HEK293T (cell line): ENCODE results near the gene MX1.

ENCODE experiments used
- CTCF ChIA-PET: fragments of 350-600 bp; formaldehyde crosslinking; extraction: SDS; loops from one replicate; lab custom pipeline; 2021; ENCODE audit warnings: antibody characterized with exemption, inconsistent platforms; lab: Yijun Ruan, JAX
- POLR2A ChIA-PET: fragments of 350-600 bp; formaldehyde crosslinking; extraction: SDS; loops from one replicate; lab custom pipeline; 2020; ENCODE audit warnings: antibody characterized with exemption, inconsistent platforms; lab: Yijun Ruan, JAX
- DNase-seq: peaks from one replicate; pipeline ENCODE4 v3.0.0; 2012; ENCODE audit warnings: mixed read lengths; ENCODE audit errors: extremely low spot score
- ARNT ChIP-seq: fragments of 450-650 bp; IDR thresholded peaks from 2 replicates; pipeline ENCODE4 v1.6.1; 2017; ENCODE audit warnings: mild to moderate bottlenecking
- BHLHE40 ChIP-seq: fragments of 450-650 bp; IDR thresholded peaks from 2 replicates; pipeline ENCODE4 v1.6.1; 2016; ENCODE audit warnings: mild to moderate bottlenecking, moderate library complexity, borderline replicate concordance
- CTBP1 ChIP-seq: fragments of 450-650 bp; IDR thresholded peaks from 2 replicates; pipeline ENCODE4 v1.6.1; 2016; ENCODE audit warnings: borderline replicate concordance
- ELF4 ChIP-seq: fragments of 450-650 bp; IDR thresholded peaks from 2 replicates; pipeline ENCODE4 v1.6.1; 2017; ENCODE audit warnings: antibody characterized with exemption
- FOXA1 ChIP-seq: fragments of 450-650 bp; IDR thresholded peaks from 2 replicates; pipeline ENCODE4 v1.6.1; 2016; ENCODE audit warnings: mild to moderate bottlenecking
- FOXK2 ChIP-seq: fragments of 450-650 bp; IDR thresholded peaks from 2 replicates; pipeline ENCODE4 v1.6.1; 2016; ENCODE audit warnings: mild to moderate bottlenecking
- FOXM1 ChIP-seq: fragments of 450-650 bp; IDR thresholded peaks from 2 replicates; pipeline ENCODE4 v1.6.1; 2017; ENCODE audit warnings: mild to moderate bottlenecking, borderline replicate concordance
- HDGF ChIP-seq: fragments of 450-650 bp; IDR thresholded peaks from 2 replicates; pipeline ENCODE4 v1.6.1; 2017; ENCODE audit warnings: antibody characterized with exemption, borderline replicate concordance
- L3MBTL2 ChIP-seq: fragments of 450-650 bp; conservative IDR thresholded peaks from 2 replicates; pipeline ENCODE4 v1.6.1; 2016; ENCODE audit warnings: mild to moderate bottlenecking
- LEF1 ChIP-seq: fragments of 450-650 bp; IDR thresholded peaks from 2 replicates; pipeline ENCODE4 v1.6.1; 2017; ENCODE audit warnings: mild to moderate bottlenecking, borderline replicate concordance
- NFRKB ChIP-seq: fragments of 450-650 bp; IDR thresholded peaks from 2 replicates; pipeline ENCODE4 v1.6.1; 2016; ENCODE audit warnings: mild to moderate bottlenecking, moderate library complexity
- SP1 ChIP-seq: fragments of 450-650 bp; IDR thresholded peaks from 2 replicates; pipeline ENCODE4 v1.6.1; 2017
- SUZ12 ChIP-seq: fragments of 450-650 bp; IDR thresholded peaks from 2 replicates; pipeline ENCODE4 v1.6.1; 2016; ENCODE audit warnings: mild to moderate bottlenecking
- TARDBP ChIP-seq: fragments of 450-650 bp; IDR thresholded peaks from 2 replicates; pipeline ENCODE4 v1.6.1; 2016
- ZNF384 ChIP-seq: fragments of 450-650 bp; IDR thresholded peaks from 2 replicates; pipeline ENCODE4 v1.6.1; 2016
- TF ChIP-seq, protein P1 (sequence below): fragments of 450-650 bp; IDR thresholded peaks from 2 replicates; pipeline ENCODE4 v1.6.1; 2016

Gene MX1

DNA sequence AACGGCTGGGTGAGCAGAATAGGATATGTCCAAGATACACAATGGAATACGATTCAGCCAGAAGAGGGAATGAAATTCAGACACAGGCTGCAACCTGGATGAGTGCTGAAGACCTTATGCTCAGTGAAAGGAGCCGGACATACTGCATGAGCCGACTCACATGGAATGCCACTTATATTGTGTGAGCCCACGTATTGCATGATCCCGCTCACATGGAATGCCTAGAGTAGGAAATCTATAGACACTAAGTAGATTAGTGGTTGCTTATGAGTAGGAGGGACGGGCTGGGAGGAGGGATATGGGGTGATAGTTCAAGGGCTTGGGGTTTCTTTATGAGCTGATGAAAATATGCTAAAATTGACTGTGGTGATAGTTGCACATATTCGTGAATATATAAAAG is 55.2 kb downstream of the MX1 start:
- no peak for TF ChIP-seq NFRKB
- no peak for TF ChIP-seq ARNT
- no peak for TF ChIP-seq ZNF384
- TF ChIP-seq BHLHE40 = no peak
- TF ChIP-seq LEF1 = no peak
- TF ChIP-seq, protein P1, sequence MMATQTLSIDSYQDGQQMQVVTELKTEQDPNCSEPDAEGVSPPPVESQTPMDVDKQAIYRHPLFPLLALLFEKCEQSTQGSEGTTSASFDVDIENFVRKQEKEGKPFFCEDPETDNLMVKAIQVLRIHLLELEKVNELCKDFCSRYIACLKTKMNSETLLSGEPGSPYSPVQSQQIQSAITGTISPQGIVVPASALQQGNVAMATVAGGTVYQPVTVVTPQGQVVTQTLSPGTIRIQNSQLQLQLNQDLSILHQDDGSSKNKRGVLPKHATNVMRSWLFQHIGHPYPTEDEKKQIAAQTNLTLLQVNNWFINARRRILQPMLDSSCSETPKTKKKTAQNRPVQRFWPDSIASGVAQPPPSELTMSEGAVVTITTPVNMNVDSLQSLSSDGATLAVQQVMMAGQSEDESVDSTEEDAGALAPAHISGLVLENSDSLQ = no peak
- TF ChIP-seq CTBP1 = no peak
- CTCF ChIA-PET = no interaction called here
- DNase-seq = no peak
- POLR2A ChIA-PET = no interaction called here

GRCh38 chr21:41482301-41482700 is 56.3 kb downstream of the MX1 start:
- POLR2A ChIA-PET = no interaction called here
- CTCF ChIA-PET = interaction anchor here (0.6 kb wide), 1 partner anchor 53 kb away, joined by 4 read pairs; no protein-coding TSS in a partner anchor
- TF ChIP-seq L3MBTL2 = no peak
- no peak for TF ChIP-seq CTBP1
- TF ChIP-seq SUZ12 = no peak
- TF ChIP-seq TARDBP = no peak
- TF ChIP-seq BHLHE40 = no peak
- TF ChIP-seq ELF4 = no peak
- no peak for TF ChIP-seq HDGF
- no peak for TF ChIP-seq FOXA1
- TF ChIP-seq, protein P1 = no peak
- no peak for TF ChIP-seq SP1
- no peak for TF ChIP-seq LEF1
- no peak for TF ChIP-seq ARNT
- no peak for TF ChIP-seq NFRKB
- TF ChIP-seq FOXM1 = no peak
- no peak for TF ChIP-seq FOXK2
- no peak for TF ChIP-seq ZNF384
- DNase-seq = no peak

- no peak for TF ChIP-seq TARDBP
- no peak for TF ChIP-seq CTBP1
- TF ChIP-seq, protein P1 = no peak
- TF ChIP-seq FOXK2 = no peak
- ChIA-PET CTCF (no interaction called here), POLR2A (no interaction called here)
- DNase-seq = no peak
Measured at GRCh38 chr21:41482980-41483379, 56.9 kb downstream of the MX1 start.

GRCh38 chr21:41483415-41483814 is 57.4 kb downstream of the MX1 start:
- ChIA-PET POLR2A (no interaction called here), CTCF (no interaction called here)
- DNase-seq = no peak
- TF ChIP-seq ZNF384 = no peak
- no peak for TF ChIP-seq FOXM1
- TF ChIP-seq TARDBP = no peak
- no peak for TF ChIP-seq ARNT
- TF ChIP-seq SUZ12 = no peak
- no peak for TF ChIP-seq BHLHE40
- TF ChIP-seq, protein P1 = no peak
- TF ChIP-seq CTBP1 = no peak

- TF ChIP-seq, protein P1 = no peak
- no peak for TF ChIP-seq NFRKB
- TF ChIP-seq CTBP1 = no peak
- TF ChIP-seq HDGF = no peak
- no peak for TF ChIP-seq SP1
- no peak for TF ChIP-seq FOXA1
- no peak for TF ChIP-seq FOXM1
- TF ChIP-seq ZNF384 = no peak
- TF ChIP-seq SUZ12 = no peak
- TF ChIP-seq BHLHE40 = no peak
- no peak for TF ChIP-seq ELF4
- no peak for TF ChIP-seq FOXK2
- TF ChIP-seq ARNT = no peak
- TF ChIP-seq L3MBTL2 = no peak
- TF ChIP-seq LEF1 = no peak
- no peak for TF ChIP-seq TARDBP
- no peak for DNase-seq
- CTCF ChIA-PET = no interaction called here
- POLR2A ChIA-PET = no interaction called here
Measured at GRCh38 chr21:41483973-41484372, 57.9 kb downstream of the MX1 start.

GRCh38 chr21:41487082-41487481 is 61.0 kb downstream of the MX1 start:
- ChIA-PET CTCF (no interaction called here), POLR2A (no interaction called here)
- TF ChIP-seq SP1 (no peak), NFRKB (no peak), ZNF384 (no peak), FOXK2 (no peak)
- no peak for DNase-seq
